DOHH2 (cell line): Measurements from ENCODE around the gene DOK3.

Source experiments
- EZH2phosphoT487 ChIP-seq: fragments of 200-600 bp; sonication (generic); IDR thresholded peaks from 2 replicates; pipeline ENCODE4 v1.6.1; 2017; ENCODE audit warnings: borderline replicate concordance, mild to moderate bottlenecking, antibody characterized with exemption, low read length, moderate library complexity, mixed read lengths
- TF ChIP-seq, protein P1 (sequence below): fragments of 200-600 bp; sonication (generic); IDR thresholded peaks from one replicate; pipeline ENCODE4 v1.5.1; 2014; ENCODE audit warnings: antibody characterized with exemption, mild to moderate bottlenecking, low read depth, low read length; ENCODE audit not compliant: poor library complexity, severe bottlenecking

DNA sequence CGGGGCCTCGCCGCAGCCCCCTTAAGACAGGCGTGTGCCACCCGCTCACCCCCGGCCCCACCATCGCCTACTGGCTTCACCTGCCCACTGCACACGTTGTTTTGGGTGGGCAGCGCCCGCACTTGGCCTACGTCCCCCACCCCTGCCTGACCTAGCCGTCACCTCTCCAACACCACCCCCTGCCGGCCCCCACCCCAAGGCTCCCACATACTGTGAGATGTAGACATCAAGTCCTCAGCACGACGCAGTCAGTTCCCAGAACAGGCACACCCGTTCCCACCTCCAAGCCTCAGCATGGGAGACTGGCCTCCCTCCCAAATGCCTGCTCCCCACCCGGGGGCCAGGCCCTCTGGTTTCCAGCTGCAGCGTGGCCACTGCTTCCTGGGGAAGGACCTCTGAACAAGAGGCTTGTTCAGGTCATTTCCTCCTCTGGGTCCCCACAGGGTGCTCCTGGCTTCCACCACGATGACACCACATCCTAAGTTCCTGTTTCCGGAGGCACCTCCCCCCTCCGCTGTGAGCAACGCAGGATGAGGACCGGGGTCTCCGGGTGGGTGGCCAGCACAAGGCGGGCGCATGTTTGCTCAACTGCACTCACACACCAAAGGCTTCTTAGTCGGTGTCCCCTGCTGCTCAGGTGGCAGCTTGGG, 47.5 kb downstream of the DOK3 start:
- TF ChIP-seq EZH2phosphoT487 = no peak
- TF ChIP-seq, protein P1, sequence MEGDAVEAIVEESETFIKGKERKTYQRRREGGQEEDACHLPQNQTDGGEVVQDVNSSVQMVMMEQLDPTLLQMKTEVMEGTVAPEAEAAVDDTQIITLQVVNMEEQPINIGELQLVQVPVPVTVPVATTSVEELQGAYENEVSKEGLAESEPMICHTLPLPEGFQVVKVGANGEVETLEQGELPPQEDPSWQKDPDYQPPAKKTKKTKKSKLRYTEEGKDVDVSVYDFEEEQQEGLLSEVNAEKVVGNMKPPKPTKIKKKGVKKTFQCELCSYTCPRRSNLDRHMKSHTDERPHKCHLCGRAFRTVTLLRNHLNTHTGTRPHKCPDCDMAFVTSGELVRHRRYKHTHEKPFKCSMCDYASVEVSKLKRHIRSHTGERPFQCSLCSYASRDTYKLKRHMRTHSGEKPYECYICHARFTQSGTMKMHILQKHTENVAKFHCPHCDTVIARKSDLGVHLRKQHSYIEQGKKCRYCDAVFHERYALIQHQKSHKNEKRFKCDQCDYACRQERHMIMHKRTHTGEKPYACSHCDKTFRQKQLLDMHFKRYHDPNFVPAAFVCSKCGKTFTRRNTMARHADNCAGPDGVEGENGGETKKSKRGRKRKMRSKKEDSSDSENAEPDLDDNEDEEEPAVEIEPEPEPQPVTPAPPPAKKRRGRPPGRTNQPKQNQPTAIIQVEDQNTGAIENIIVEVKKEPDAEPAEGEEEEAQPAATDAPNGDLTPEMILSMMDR = no peak
